K562 (cell line): ENCODE results near the gene CELF4. TPM values are rescaled to one million over a fixed set of nuclear protein-coding genes. Genes with fewer than 3 reads are reported as not detected.

ENCODE experiments used
- ARID2 ChIP-seq: fragments of 450-650 bp; IDR thresholded peaks from 2 replicates; pipeline ENCODE4 v1.6.1; 2017; ENCODE audit warnings: antibody characterized with exemption, mild to moderate bottlenecking
- DNMT1 ChIP-seq: fragments of 450-650 bp; IDR thresholded peaks from 2 replicates; pipeline ENCODE4 v1.6.1; 2016; ENCODE audit warnings: antibody characterized with exemption, mild to moderate bottlenecking
- FOXO4 ChIP-seq: fragments of 450-650 bp; formaldehyde crosslinking; IDR thresholded peaks from 2 replicates; pipeline ENCODE4 v1.4.0; 2020; ENCODE audit warnings: mild to moderate bottlenecking, moderate library complexity
- GABPB2 ChIP-seq: fragments of 250-450 bp; sonication (Bioruptor Pico); conservative IDR thresholded peaks from 2 replicates; pipeline ENCODE4 v1.5.1; 2021; ENCODE audit warnings: mild to moderate bottlenecking
- HBP1 ChIP-seq: fragments of 450-650 bp; formaldehyde crosslinking; IDR thresholded peaks from 2 replicates; pipeline ENCODE4 v1.4.0; 2022; ENCODE audit warnings: missing genetic modification characterization
- HMG20A ChIP-seq: fragments of 450-650 bp; formaldehyde crosslinking; conservative IDR thresholded peaks from 2 replicates; pipeline ENCODE4 v1.4.0; 2020; ENCODE audit warnings: mild to moderate bottlenecking, mixed read lengths
- NBN ChIP-seq: fragments of 450-650 bp; IDR thresholded peaks from 2 replicates; pipeline ENCODE4 v1.6.1; 2016; ENCODE audit warnings: low read depth, mild to moderate bottlenecking
- NCOA6 ChIP-seq: fragments of 450-650 bp; IDR thresholded peaks from 2 replicates; pipeline ENCODE4 v1.6.1; 2017; ENCODE audit warnings: mild to moderate bottlenecking
- NR1H2 ChIP-seq: sonication (generic); formaldehyde crosslinking; IDR thresholded peaks from 2 replicates; pipeline ENCODE4 v1.4.0; 2020; ENCODE audit warnings: mild to moderate bottlenecking, missing genetic modification reagents
- POLR3A ChIP-seq: IDR thresholded peaks from 2 replicates; pipeline ENCODE4 v1.6.1; 2011; ENCODE audit warnings: borderline replicate concordance, mild to moderate bottlenecking, moderate library complexity; ENCODE audit not compliant: insufficient read length, insufficient read depth; ENCODE audit errors: extremely low read depth
- PRPF4 ChIP-seq: fragments of 200-400 bp; formaldehyde crosslinking; IDR thresholded peaks from one replicate; pipeline ENCODE4 v1.6.1; 2017; ENCODE audit warnings: low read length, low read depth, mild to moderate bottlenecking; ENCODE audit not compliant: insufficient read depth, poor library complexity, severe bottlenecking
- U2AF1 ChIP-seq: fragments of 200-400 bp; formaldehyde crosslinking; optimal IDR thresholded peaks from 2 replicates; pipeline ENCODE3; 2017; ENCODE audit warnings: mild to moderate bottlenecking, low read depth, low read length, moderate library complexity
- ZBTB8A ChIP-seq: fragments of 450-650 bp; IDR thresholded peaks from 2 replicates; pipeline ENCODE4 v1.6.1; 2018; ENCODE audit warnings: mild to moderate bottlenecking, moderate library complexity; ENCODE audit not compliant: partially characterized antibody
- ZNF318 ChIP-seq, 2 experiments: fragments of 450-650 bp; IDR thresholded peaks; 2 replicates each; pipeline ENCODE4 v1.6.1; 2016; ENCODE audit warnings: mild to moderate bottlenecking in 2 of 2, borderline replicate concordance in 1 of 2, low read depth in 1 of 2, moderate library complexity in 1 of 2
- ZNF449 ChIP-seq: fragments of 250-450 bp; sonication (Bioruptor Pico); IDR thresholded peaks from 2 replicates; pipeline ENCODE4 v1.8.0; 2022; ENCODE audit warnings: moderate library complexity, mild to moderate bottlenecking, inconsistent platforms
- polyA plus RNA-seq, 8 experiments: library from polyadenylated mRNA; depleted of rRNA in 4 of 8; stranded (reverse) in 5 of 8; unstranded in 3 of 8; fragments of >200 nt; fragmentation: Nextera tagmentation in 2 of 8; fragmentation: Illumina TruSeq in 1 of 8; extraction: Ambion mirVana in 2 of 8; extraction: Trizol in 1 of 8; gene quantifications; 2 replicates each; pipeline versions ENCODE4 v1.2.1 to v1.2.3, GENCODE V29; 2011 to 2014; ENCODE audit warnings: inconsistent platforms in 1 of 8, missing spikeins in 1 of 8
- total RNA-seq, 7 experiments: library from RNA; depleted of rRNA in 6 of 7; stranded (reverse); fragments of >200 nt in 6 of 7; fragmentation: Illumina TruSeq in 2 of 7; extraction: Trizol in 2 of 7; gene quantifications; 2 replicates each; pipeline versions ENCODE4 v1.2.1 to v1.2.3, GENCODE V29; 2011 to 2021; ENCODE audit warnings: low replicate concordance in 1 of 7

Gene CELF4
- total and polyA plus RNA-seq, 9 of the 15 experiments (the other 6 are each of a cell fraction or from before 2014, with no cell fraction given): 0.04 to 0.24 (median 0.07) TPM; not detected in 3

GRCh38 chr18:37270038-37270665 lies 295.4 kb downstream of the CELF4 start (continued):
- TF ChIP-seq ZNF318 (IDR thresholded peaks at IDR 0.05; ENCODE audit: borderline replicate concordance in 1 of 2, low read depth in 1 of 2): no peak
- TF ChIP-seq U2AF1: no peak
- no peak for TF ChIP-seq ZBTB8A
- no peak for TF ChIP-seq GABPB2 (CRISPR knock-in tag)
- peak; percentile 86 for TF ChIP-seq ZNF449 (CRISPR knock-in tag)
- TF ChIP-seq NBN: no peak
- peak; percentile 99 for TF ChIP-seq NCOA6
- TF ChIP-seq ARID2: no peak
- TF ChIP-seq POLR3A: no peak
- TF ChIP-seq PRPF4: no peak
- no peak for TF ChIP-seq HBP1 (CRISPR knock-in tag)
- TF ChIP-seq FOXO4 (CRISPR knock-in tag): no peak
- no peak for TF ChIP-seq HMG20A (CRISPR knock-in tag)
- no peak for TF ChIP-seq DNMT1
- peak; percentile 98; the same call in 1 of the 2 replicates for TF ChIP-seq NR1H2
